ELF-1 (cell line): ENCODE results near the gene ZNF74.
A peak's percentile ranks its signal among the peaks of the same experiment; 100 is the strongest.
"Not testable (repeated sequence)": the region's sequence is repeated elsewhere in the genome, so short reads cannot be mapped to it uniquely, and the experiment has no call there.

Experiments used
- DNase-seq: peaks from one replicate; pipeline ENCODE4 v3.0.0-alpha.2; 2016; ENCODE audit warnings: low read depth, low spot score

ZNF74 gene

DNA sequence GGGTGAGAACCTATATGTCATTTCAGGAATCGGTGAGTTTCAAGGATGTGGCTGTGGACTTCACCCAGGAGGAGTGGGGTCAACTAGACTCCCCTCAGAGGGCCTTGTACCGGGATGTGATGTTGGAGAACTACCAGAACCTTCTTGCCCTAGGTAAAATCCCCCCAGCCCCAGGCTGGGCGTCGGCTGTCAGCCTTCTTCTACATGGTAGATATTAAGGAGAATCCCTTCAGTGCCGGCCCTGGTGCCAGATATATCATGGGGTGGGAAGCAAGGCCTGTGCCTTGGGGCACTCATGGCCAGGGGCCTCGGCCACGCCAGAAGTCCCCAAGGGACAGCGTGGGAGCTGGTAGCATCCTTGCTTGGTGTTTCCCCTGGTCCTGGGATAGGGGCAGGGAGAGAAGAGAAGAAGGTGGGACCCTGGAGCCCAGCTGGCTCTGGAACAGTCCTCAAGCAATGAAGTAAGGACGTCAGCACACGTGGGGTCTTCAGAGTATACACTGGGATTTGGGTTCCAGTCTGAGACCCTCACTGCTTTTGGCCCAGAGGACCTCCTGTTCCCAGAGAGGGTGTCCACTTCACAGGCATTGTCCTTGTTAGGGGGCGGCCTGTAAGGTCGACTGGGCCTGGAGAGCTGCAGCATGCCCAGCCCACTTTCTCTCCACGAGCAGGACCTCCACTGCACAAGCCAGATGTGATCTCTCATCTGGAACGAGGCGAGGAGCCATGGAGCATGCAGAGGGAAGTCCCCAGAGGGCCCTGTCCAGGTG lies 6.8 kb downstream of the ZNF74 start:
- DNase-seq: no peak

DNA sequence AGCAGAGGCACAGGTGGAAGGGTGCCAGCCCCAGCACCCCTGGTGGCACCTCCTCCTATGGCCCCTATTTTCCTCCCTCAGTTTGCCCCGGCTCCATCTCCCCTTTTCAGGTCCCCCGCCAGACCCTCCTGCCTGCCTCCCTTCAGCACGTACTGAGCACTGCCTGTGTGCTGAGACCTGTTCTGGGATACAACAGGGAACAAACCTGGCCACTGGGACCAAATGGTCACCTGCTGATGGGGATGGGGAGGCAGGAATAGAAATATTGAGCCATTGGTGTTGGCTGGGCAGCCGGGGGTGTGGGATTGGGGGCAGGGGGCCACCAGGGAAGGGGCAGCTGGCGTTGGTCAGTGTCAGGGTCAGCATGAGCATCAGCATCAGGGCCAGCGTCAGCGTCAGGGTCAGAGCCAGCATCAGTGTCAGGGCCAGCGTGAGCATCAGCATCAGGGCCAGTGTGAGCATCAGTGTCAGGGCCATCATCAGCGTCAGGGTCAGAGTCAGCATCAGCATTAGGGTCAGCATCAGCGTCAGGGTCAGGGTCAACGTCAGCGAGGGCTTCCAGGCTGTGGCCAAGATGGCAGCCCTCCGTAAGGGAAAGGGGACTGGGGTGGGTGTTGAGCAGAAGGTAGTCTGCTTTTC lies 7.5 kb downstream of the ZNF74 start:
- no peak for DNase-seq

DNA sequence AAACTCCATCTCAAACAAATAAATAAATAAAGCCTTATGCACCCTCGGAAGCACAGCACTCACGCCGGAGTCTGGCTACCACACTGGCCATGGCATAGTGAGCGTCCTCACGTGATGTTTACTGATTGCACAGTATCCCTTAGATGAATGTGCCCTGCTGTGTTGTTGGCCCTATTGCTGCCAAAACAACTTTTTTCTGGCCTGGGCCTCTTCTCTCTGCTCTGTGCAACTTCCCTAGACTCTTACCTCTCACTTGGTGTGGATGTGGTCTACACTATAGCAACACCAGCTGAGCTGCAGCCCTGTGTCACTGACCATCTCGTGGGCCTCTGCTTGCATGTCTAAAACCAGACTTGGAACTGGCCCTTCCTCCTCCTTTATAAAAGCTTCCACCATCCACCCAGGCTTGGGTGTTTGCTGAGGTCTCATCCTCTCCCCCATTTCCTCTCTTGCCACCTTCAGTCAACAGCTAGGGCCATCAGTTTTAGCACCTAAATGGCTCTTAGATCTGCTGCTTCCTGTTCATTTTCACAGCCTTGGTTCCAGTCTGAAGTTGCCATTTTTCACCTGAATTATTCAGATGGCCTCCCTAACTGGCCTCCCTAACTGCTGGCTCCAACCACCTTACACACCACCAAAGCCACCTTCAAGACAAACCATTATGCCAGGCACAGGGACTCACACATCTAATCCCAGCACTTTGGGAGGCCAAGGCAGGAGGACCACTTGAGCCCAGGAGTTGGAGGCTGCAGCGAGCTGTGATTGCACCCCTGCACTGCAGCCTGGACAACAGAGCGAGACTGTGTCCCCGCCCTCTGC lies 9.2 kb downstream of the ZNF74 start:
- DNase-seq: no peak

DNA sequence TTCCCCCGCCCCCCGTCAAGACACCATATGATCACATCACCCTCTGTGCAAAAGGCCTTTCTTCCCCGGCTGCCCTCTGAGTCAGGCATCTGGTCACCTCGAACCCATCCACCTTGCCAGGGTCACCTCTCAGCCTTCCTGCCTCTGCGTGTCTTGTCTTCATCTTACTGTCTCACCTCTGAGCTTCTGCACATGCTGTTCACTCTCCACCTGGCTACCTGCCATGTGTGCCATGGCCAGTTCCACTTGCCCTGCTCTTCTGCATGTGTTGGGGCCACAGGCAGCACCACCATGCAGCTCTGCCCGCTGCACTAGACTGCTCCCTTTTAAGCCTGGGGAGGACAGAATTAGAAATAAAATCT lies 9.8 kb downstream of the ZNF74 start:
- no peak for DNase-seq

DNA sequence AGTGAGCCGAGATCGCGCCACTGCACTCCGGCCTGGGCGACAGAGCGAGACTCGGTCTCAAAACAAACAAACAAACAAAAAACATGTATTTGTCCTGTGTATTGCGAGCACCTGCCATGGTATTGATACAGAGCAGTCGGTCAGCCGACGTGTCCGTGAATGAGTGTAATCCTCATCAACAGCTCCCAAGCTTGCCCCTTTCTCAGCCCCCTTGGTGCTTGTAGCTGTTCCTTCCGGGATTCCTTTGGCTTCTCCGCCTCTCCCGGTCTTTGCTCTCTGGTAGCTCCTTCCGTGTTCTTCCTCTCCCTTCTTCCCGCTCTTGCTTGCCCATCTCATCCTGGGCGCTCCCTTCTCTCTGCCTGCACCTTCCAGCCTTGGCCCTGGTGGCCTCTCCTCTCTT lies 10.9 kb downstream of the ZNF74 start:
- DNase-seq: no peak

DNA sequence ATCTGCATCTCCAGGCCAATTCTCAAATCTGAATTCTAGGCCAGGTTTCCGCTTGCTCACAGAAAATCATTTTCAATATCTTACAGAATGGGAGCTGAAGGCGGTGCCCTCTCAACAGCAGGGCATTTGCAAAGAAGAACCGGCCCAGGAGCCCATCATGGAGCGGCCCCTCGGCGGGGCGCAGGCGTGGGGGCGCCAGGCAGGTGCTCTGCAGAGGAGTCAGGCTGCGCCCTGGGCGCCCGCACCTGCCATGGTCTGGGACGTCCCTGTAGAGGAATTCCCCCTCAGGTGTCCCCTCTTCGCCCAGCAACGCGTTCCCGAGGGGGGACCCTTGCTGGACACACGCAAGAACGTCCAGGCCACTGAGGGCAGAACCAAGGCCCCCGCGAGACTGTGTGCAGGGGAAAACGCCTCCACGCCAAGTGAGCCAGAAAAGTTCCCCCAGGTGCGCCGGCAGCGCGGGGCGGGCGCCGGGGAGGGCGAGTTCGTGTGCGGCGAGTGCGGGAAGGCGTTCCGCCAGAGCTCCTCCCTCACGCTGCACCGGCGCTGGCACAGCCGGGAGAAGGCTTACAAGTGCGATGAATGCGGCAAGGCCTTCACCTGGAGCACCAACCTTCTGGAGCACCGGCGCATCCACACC lies 11.5 kb downstream of the ZNF74 start:
- no peak for DNase-seq

DNA sequence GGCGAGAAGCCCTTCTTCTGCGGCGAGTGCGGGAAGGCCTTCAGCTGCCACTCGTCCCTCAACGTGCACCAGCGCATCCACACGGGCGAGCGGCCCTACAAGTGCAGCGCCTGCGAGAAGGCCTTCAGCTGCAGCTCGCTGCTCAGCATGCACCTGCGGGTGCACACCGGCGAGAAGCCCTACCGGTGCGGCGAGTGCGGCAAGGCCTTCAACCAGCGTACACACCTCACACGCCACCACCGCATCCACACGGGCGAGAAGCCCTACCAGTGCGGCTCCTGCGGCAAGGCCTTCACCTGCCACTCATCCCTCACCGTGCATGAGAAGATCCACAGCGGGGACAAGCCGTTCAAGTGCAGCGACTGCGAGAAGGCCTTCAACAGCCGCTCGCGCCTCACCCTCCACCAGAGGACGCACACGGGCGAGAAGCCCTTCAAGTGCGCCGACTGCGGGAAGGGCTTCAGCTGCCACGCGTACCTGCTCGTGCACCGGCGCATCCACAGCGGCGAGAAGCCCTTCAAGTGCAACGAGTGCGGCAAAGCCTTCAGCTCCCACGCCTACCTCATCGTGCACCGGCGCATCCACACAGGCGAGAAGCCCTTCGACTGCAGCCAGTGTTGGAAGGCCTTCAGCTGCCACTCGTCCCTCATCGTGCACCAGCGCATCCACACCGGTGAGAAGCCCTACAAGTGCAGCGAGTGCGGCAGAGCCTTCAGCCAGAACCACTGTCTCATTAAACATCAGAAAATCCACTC lies 12.2 kb downstream of the ZNF74 start:
- no peak for DNase-seq

DNA sequence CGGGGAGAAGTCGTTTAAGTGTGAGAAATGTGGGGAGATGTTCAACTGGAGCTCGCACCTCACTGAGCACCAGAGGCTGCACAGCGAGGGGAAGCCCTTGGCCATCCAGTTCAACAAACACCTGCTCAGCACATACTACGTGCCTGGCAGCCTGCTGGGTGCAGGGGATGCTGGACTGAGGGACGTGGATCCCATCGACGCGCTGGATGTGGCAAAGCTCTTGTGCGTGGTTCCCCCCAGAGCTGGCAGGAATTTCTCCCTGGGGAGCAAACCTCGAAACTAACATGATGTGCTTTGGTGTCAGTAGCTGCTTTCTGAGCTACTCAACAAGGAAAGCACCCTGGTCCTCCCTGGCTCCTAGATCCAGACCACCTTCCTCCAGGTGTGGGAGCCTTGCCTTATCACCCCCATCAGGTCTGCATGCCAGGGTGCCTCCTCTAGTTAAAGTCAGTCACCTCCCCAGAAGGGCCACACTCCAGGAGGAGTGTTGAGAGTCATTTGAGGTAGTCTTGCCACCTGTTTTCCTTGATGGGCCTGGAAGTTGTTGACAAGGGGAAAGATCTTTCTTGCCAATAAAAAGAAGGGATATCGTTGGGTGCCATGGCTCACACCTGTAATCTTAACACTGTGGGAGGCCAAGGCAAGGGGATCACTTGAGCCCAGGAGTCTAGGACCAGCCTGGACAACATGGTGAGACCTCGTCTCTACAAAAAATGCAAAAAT lies 12.9 kb downstream of the ZNF74 start:
- no peak for DNase-seq

DNA sequence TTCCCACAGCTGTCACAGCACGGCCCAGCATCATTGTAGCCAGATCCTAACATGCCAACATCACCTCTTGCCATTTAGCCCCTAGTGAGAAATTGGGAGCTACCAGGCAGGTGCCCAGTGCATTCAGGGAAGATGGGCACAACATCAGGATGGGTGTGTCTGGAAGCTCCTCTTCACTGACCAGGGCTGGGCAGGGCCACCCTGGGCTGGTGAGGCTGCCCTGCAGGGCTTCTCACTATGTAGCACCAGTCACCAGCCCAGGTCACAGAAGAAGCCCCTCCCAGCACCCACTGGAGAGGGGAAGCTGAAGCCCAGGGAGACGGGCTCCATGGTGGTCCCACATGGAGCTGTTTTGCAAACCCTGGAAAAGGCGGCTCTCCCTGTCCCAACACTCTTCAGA lies 13.9 kb downstream of the ZNF74 start:
- DNase-seq: no peak

DNA sequence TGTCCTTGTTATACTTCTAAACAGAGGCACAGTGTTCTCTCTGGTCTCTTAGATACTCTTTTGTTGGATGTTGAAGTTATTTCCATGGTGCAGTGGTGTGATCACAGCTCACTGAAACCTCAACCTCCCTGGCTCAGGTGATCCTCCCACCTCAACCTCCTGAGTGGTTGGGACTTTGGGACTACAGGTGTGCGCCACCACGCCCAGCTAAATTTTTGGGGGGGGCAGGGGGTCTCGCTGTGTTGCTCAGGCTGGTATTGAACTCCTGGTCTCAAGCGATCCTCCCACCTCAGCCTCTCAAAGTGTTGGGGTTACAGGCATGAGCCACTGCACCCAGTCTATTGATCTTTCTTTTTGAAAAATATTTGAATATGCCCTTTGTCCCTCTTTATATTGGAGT lies 14.9 kb downstream of the ZNF74 start:
- DNase-seq: no peak

DNA sequence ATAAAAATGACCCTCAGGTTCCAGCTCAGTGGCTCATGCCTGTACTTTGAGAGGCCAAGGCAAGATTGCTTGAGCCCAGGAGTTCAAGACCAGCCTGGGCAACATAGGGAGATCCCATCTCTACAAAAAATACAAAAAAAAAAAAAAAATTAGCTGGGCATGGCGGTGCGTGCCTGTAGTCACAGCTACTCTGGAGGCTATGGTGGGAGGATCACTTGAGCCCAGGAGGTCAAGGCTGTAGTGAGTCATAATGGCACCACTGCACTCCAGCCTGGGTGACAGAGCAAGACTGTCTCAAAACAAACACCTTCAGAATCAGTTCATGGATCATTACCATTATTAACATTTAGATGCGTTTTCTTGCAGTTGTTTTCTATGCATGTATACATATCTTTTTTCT lies 15.4 kb downstream of the ZNF74 start:
- not testable (repeated sequence) for DNase-seq

DNA sequence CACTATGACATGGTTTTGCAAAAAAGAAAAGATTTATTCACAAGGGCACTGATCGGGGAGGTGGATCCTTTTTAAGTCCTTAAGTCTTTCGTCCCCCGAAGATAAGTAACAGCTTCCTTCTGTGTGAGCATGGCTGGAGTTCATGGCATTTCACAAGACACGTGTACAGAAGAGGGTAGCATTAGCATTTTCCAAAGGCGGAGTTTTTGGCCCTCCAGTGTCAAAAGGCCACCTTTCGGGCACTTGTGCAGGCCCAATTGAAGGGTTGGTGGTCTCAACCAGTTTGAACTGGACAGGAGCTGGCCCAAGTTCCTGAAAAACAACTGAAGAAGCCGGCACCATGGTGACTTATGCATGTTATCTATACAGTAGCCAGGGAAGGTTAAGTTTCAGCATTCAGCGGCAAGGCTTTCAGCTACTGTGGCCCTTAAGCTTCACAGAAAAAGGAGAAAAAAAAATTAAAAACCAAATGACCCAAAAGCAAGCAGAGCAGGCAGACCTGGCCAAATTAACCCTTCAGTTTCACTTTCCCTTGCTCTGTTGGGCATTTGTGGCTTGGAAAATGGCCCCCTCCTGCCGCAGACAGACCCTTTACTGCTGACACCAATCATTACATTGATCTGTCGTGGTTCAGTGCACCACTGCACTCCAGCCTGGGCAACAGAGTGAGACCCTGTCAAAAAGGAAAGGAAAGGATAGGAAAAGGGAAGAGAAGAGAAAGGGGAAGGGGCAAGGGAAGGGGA lies 18.7 kb downstream of the ZNF74 start:
- DNase-seq: no peak

DNA sequence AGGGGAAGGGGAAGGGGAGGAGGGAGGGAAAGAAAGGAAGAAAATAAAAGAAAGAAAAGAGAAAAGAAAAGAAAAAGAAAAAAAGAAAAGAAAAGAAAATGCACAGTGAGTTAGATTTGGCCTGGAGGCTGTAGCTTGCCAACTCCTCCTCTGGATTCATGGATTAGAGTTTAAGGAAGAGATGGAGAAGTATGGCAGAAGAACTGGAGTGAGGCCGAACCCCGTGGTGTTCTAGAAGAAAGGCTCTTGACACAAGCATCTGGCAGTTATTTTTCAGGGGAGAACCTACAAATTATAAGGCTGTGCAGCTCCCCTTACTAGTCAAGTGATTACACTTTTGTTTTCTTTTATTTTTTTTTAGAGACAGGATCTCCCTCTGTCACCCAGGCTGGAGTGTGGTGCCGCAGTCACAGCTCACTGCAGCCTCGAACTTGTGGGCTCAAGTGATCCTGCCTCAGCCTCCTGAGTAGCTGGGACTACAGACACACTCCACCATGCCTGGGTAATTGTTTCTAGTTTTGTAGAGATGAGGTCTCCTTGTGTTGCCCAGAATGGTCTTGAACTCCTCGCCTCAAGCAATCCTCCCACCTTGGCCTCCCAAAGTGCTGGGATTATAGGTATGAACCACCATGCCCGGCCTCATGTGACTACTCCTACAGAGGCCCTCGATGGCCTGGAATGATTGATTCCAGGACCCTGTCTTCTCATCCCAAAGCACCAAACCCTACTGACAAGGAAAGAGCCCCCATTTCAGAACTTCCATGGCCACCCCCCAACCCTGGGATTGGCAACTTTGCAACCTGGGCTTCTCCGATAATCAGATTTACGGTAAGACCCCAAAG lies 19.5 kb downstream of the ZNF74 start:
- DNase-seq: no peak

DNA sequence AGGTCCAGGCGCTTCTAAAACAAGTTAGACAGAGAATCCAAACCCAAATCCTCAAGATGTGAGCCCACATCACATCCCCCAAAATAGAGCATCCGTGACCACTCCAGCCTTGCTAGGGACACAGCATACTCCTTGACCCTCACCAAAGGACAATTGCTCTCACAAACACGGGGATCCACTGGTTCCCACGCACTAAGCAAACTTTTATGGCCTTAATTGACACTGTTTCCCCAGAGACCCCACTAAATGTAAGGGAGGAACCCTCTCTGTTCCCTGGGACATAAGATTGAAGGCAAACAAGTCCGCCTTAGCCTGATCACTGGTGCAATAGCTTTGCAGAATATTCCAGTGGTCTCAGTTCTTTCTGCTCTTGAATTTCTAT lies 20.1 kb downstream of the ZNF74 start:
- no peak for DNase-seq

DNA sequence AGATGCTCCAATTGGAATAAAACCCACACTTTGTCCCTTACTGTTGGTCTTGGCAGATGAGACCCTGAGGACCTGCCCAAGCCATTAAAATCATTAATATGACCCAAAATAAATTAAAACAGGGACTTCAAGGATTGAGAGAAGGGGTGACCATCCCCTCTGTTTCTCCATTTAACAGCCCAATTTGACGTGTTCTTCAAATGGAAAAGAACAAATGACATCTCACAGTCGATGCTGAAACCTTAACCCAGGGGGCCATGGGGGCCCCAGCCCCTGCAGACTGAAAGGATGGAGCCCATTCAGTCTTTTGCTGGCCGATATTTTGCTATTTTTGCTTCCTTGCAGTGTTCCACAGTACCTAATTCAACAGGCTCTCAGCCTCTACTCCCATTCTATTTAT lies 20.5 kb downstream of the ZNF74 start:
- no peak for DNase-seq

DNA sequence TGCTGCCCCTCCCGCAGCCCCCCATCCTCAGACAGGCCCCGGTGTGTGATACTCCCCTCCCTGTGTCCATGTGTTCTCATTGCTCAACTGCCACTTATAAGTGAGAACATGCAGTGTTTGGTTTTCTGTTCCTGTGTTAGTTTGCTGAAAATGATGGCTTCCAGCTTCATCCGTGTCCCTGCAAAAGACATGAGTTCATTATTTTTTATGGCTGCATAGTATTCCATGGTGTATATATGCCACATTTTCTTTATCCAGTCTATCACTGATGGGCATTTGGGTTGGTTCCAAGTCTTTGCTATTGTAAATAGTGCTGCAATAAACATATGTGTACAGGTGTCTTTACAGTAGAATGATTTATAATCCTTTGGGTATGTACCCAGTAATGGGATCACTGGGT lies 21.3 kb downstream of the ZNF74 start:
- not testable (repeated sequence) for DNase-seq

DNA sequence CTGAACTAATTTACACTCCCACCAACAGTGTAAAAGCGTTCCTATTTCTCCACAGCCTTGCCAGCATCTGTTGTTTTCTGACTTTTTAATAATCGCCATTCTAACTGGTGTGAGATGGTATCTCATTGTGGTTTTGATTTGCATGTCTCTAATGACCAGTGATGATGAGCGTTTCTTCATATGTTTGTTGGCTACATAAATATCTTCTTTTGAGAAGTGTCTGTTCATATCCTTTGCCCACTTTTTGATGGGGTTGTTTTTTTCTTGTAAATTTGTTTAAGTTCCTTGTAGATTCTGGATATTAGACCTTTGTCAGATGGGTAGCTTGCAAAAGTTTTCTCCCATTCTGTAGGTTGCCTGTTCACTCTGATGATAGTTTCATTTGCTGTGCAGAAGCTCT lies 21.7 kb downstream of the ZNF74 start:
- not testable (repeated sequence) for DNase-seq

DNA sequence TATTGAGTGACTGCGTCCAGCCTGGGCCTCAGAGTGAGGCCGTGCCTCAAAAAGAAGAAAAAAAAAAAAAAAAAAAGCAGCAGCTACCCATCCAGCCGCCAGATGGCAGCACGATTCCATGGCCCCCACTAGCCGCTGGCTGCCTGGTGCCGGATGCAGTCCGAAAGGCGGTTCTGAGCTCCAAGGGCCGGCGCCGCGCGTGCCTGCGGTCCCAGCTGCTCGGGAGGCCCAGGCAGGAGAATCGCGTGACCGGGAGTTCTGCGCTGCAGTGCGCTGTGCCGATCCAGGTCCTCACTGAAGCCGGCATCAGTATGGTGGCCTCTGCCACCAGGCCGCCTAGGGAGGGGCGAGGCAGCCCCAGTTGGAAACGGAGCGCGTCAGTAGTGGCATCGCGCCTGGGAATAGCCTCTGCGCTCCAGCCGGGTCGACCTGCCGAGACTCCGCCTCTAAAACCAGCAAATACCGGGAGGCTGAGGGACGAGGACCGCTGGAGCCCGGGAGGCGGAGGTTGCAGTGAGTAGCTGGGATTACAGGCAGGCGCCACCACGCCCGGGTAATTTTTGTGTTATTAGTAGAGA lies 24.3 kb downstream of the ZNF74 start:
- DNase-seq: peak; percentile 90

DNA sequence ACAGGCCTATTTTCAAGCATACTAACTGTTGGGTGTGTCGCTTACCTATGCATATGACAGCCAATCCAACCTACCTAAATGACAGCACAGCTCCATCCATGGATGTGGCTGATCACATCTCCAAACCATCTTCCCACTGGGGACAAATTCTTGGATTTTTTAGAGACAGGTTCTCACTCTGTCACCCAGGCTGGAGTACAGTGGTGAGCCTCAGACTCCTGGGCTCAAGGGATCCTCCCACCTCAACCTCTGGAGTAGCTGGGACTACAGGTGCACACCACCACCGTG lies 25.7 kb downstream of the ZNF74 start:
- no peak for DNase-seq
